Mesenchymal stem cell (in vitro differentiated cells and primary cell): ENCODE data around the gene NKAIN2.

Experiments used
- DNase-seq: peaks from one replicate; pipeline ENCODE4 v3.0.0-alpha.2; 2013
- H2AFZ ChIP-seq: one replicate; pipeline ENCODE4 v1.6.1; 2013; ENCODE audit warnings: low read depth, mild to moderate bottlenecking, control low read depth, inconsistent platforms, low read length, moderate library complexity
- H2AK5ac ChIP-seq: 2 replicates; pipeline ENCODE4 v1.6.1; 2013; ENCODE audit warnings: low read length, moderate library complexity, mild to moderate bottlenecking, inconsistent platforms; ENCODE audit not compliant: severe bottlenecking
- H2BK120ac ChIP-seq: one replicate; pipeline ENCODE4 v1.6.1; 2013; ENCODE audit warnings: low read depth, mild to moderate bottlenecking, inconsistent platforms, low read length, moderate library complexity
- H2BK12ac ChIP-seq, 2 experiments: one replicate each; pipeline ENCODE4 v1.6.1; 2013; ENCODE audit warnings: inconsistent platforms in 2 of 2, low read length in 2 of 2, mild to moderate bottlenecking in 2 of 2, moderate library complexity in 2 of 2, control low read depth in 1 of 2
- H2BK15ac ChIP-seq: one replicate; pipeline ENCODE4 v1.6.1; 2013; ENCODE audit warnings: mild to moderate bottlenecking, low read depth, inconsistent platforms; ENCODE audit not compliant: poor library complexity, severe bottlenecking
- H2BK5ac ChIP-seq: 2 replicates; pipeline ENCODE4 v1.6.1; 2013; ENCODE audit warnings: low read depth, mild to moderate bottlenecking, low read length, control low read depth, inconsistent platforms; ENCODE audit not compliant: poor library complexity, severe bottlenecking
- H3K14ac ChIP-seq, 2 experiments: one replicate each; pipeline ENCODE4 v1.6.1; 2013; ENCODE audit warnings: inconsistent platforms in 2 of 2, low read length in 2 of 2, control low read depth in 1 of 2, mild to moderate bottlenecking in 1 of 2, moderate library complexity in 1 of 2
- H3K18ac ChIP-seq, 2 experiments: one replicate each; pipeline ENCODE4 v1.6.1; 2013; ENCODE audit warnings: inconsistent platforms in 2 of 2, low read length in 2 of 2, control low read depth in 1 of 2, low read depth in 1 of 2, mild to moderate bottlenecking in 1 of 2
- H3K23ac ChIP-seq, 2 experiments: one replicate each; pipeline ENCODE4 v1.6.1; 2013; ENCODE audit warnings: inconsistent platforms in 2 of 2, low read length in 2 of 2, mild to moderate bottlenecking in 2 of 2, moderate library complexity in 2 of 2, control low read depth in 1 of 2
- H3K27ac ChIP-seq: 2 replicates; pipeline ENCODE4 v1.5.1; 2013; ENCODE audit warnings: mild to moderate bottlenecking, moderate library complexity, low read length, control low read depth, inconsistent platforms; ENCODE audit not compliant: poor library complexity, severe bottlenecking
- H3K27me3 ChIP-seq, 2 experiments: 2 replicates each; pipeline versions ENCODE4 v1.6.1 to v1.7.0; 2013; ENCODE audit warnings: low read length in 2 of 2, mild to moderate bottlenecking in 2 of 2, moderate library complexity in 2 of 2, control low read depth in 1 of 2, inconsistent platforms in 1 of 2; ENCODE audit not compliant: control insufficient read depth in 1 of 2, insufficient read depth in 1 of 2
- H3K36me3 ChIP-seq, 2 experiments: 2 replicates each; pipeline versions ENCODE4 v1.6.1 to v1.7.0; 2013; ENCODE audit warnings: low read length in 2 of 2, control low read depth in 1 of 2, inconsistent platforms in 1 of 2, low read depth in 1 of 2, mild to moderate bottlenecking in 1 of 2; ENCODE audit not compliant: insufficient read depth in 2 of 2, control insufficient read depth in 1 of 2
- H3K4ac ChIP-seq, 2 experiments: one replicate each; pipeline ENCODE4 v1.6.1; 2013; ENCODE audit warnings: inconsistent platforms in 2 of 2, low read length in 2 of 2, mild to moderate bottlenecking in 2 of 2, moderate library complexity in 2 of 2, control low read depth in 1 of 2, low read depth in 1 of 2
- H3K4me1 ChIP-seq: 2 replicates; pipeline ENCODE4 v1.6.1; 2013; ENCODE audit warnings: low read depth, low read length, control low read depth; ENCODE audit not compliant: control insufficient read depth, insufficient read depth
- H3K4me2 ChIP-seq: 2 replicates; pipeline ENCODE4 v1.6.1; 2013; ENCODE audit warnings: low read length, mild to moderate bottlenecking, inconsistent platforms; ENCODE audit not compliant: poor library complexity, severe bottlenecking
- H3K4me3 ChIP-seq, 2 experiments: 2 replicates each; pipeline versions ENCODE4 v1.5.1 to v1.7.0; 2013; ENCODE audit warnings: low read length in 2 of 2, mild to moderate bottlenecking in 2 of 2, control low read depth in 1 of 2, low read depth in 1 of 2; ENCODE audit not compliant: insufficient read depth in 1 of 2
- H3K79me1 ChIP-seq: replicated peaks from 2 replicates; pipeline ENCODE4 v1.6.1; 2013; ENCODE audit warnings: mild to moderate bottlenecking, control low read depth, low read length, inconsistent platforms; ENCODE audit not compliant: poor library complexity, severe bottlenecking
- H3K9ac ChIP-seq: 2 replicates; pipeline ENCODE4 v1.7.0; 2013; ENCODE audit warnings: mild to moderate bottlenecking, low read length, moderate library complexity
- H3K9me3 ChIP-seq: 2 replicates; pipeline ENCODE4 v1.7.0; 2013; ENCODE audit warnings: mild to moderate bottlenecking, low read length; ENCODE audit not compliant: control insufficient read depth
- H4K8ac ChIP-seq: one replicate; pipeline ENCODE4 v1.6.1; 2013; ENCODE audit warnings: inconsistent platforms, mild to moderate bottlenecking, low read length, moderate library complexity
- H4K91ac ChIP-seq: one replicate; pipeline ENCODE4 v1.6.1; 2013; ENCODE audit warnings: mild to moderate bottlenecking, low read length, inconsistent platforms
- WGBS: methylation state at CpG from one replicate; pipeline ENCODE4 v1.1.7; 2013; ENCODE audit warnings: mixed read lengths; 5-methylcytosine and 5-hydroxymethylcytosine counted together

Gene NKAIN2

DNA sequence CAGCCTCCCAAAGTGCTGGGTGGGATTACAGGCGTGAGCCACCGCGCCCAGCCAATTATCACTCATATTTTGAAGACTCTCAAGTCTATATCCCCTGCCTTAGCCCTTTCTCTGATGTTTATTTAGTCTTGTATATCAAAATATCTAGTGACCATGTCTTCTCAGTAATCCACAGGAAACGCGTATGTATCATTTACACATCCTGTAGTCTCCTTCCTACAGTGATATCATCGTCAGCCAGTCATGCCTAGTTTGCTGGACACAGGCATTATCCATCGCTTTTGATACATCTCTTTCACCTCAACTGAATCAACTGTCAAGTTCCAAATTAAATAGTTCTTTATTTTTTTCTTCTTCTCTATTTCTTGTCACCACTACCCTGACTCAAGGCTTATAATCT, 223.7 kb downstream of the NKAIN2 start:
- H3K9me3 ChIP-seq, result no peaks in the 10 kb centered on the region
- no peak overlapping the region for H2BK120ac ChIP-seq
- no peak overlapping the region for H3K4me2 ChIP-seq
- H2BK12ac ChIP-seq, result no peak overlapping the region
- H3K9ac ChIP-seq, result no peak overlapping the region
- H3K4ac ChIP-seq, result no peak overlapping the region
- H4K91ac ChIP-seq, result no peak overlapping the region
- H3K14ac ChIP-seq, result no peak overlapping the region
- no peaks in the 10 kb centered on the region for H3K79me1 ChIP-seq
- no peak overlapping the region for H4K8ac ChIP-seq
- no peak overlapping the region for H3K4me3 ChIP-seq
- H3K23ac ChIP-seq, result no peak overlapping the region
- no peaks in the 10 kb centered on the region for H3K27me3 ChIP-seq
- H2AFZ ChIP-seq, result no peak overlapping the region
- no peak overlapping the region for H2BK5ac ChIP-seq
- no peak for DNase-seq
- no peak overlapping the region for H2BK15ac ChIP-seq
- 97% methylated on average over 7 of the region's 7 CpGs for WGBS
- H3K18ac ChIP-seq, result no peak overlapping the region
- H3K36me3 ChIP-seq, result no peaks in the 10 kb centered on the region
- H3K27ac ChIP-seq, result no peak overlapping the region
- H3K4me1 ChIP-seq, result no peaks in the 10 kb centered on the region
- no peak overlapping the region for H2AK5ac ChIP-seq

DNA sequence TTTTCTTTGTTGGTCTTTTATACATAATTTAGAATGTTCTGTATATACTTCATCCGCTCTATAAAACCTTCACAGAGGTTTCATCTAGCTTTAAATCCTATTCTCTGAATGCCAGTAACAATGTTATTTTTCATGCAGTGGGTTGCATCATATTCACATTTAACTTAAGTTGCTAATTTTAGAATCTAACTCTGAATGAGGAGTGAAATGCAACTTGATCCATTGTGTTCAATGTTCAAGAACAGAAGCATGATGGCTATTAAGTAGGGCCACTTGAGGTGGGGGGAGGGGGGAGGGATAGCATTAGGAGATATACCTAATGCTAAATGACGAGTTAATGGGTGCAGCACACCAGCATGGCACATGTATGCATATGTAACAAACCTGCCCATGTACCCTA, 224.5 kb downstream of the NKAIN2 start:
- H2AK5ac ChIP-seq, result no peak overlapping the region
- no peak overlapping the region for H2BK12ac ChIP-seq
- H4K8ac ChIP-seq, result no peak overlapping the region
- H3K27ac ChIP-seq, result no peak overlapping the region
- H3K36me3 ChIP-seq, result no peaks in the 10 kb centered on the region
- H3K79me1 ChIP-seq, result no peaks in the 10 kb centered on the region
- no peaks in the 10 kb centered on the region for H3K27me3 ChIP-seq
- peak; percentile 2 for DNase-seq
- H2BK15ac ChIP-seq, result no peak overlapping the region
- H2AFZ ChIP-seq, result no peak overlapping the region
- no peak overlapping the region for H3K18ac ChIP-seq
- H3K4me2 ChIP-seq, result no peak overlapping the region
- H3K23ac ChIP-seq, result no peak overlapping the region
- H4K91ac ChIP-seq, result no peak overlapping the region
- no peak overlapping the region for H2BK5ac ChIP-seq
- no peak overlapping the region for H3K9ac ChIP-seq
- H2BK120ac ChIP-seq, result no peak overlapping the region
- H3K4ac ChIP-seq, result no peak overlapping the region
- H3K9me3 ChIP-seq, result no peaks in the 10 kb centered on the region
- no CpG with 5 or more reads among the region's 2 CpGs for WGBS
- H3K14ac ChIP-seq, result no peak overlapping the region
- H3K4me3 ChIP-seq, result no peak overlapping the region
- H3K4me1 ChIP-seq, result no peaks in the 10 kb centered on the region

- Histone ChIP-seq H3K9me3 (no peaks in the 10 kb centered on the region), H3K27me3 (no peaks in the 10 kb centered on the region), H3K4ac (no peak overlapping the region), H3K4me1 (no peaks in the 10 kb centered on the region), H2BK5ac (no peak overlapping the region), H2BK120ac (no peak overlapping the region), H4K91ac (no peak overlapping the region), H2BK12ac (no peak overlapping the region), H3K79me1 (no peaks in the 10 kb centered on the region), H3K23ac (no peak overlapping the region), H2AFZ (no peak overlapping the region), H4K8ac (no peak overlapping the region), H2AK5ac (no peak overlapping the region), H3K18ac (no peak overlapping the region), H3K14ac (no peak overlapping the region), H2BK15ac (no peak overlapping the region), H3K27ac (no peak overlapping the region), H3K9ac (no peak overlapping the region), H3K4me2 (no peak overlapping the region), H3K4me3 (no peak overlapping the region), H3K36me3 (no peaks in the 10 kb centered on the region)
- no peak for DNase-seq
- 96% methylated on average over 4 of the region's 5 CpGs for WGBS
Measured at GRCh38 chr6:124029567-124029966, 225.9 kb downstream of the NKAIN2 start.

GRCh38 chr6:124033501-124033900, 229.8 kb downstream of the NKAIN2 start:
- WGBS, result 100% methylated on average over 3 of the region's 3 CpGs

More at GRCh38 chr6:124033501-124033900, 229.8 kb downstream of the NKAIN2 start:
- H3K18ac ChIP-seq, result no peak overlapping the region
- no peak overlapping the region for H2BK12ac ChIP-seq
- no peak overlapping the region for H2AK5ac ChIP-seq
- no peaks in the 10 kb centered on the region for H3K27me3 ChIP-seq
- no peak overlapping the region for H2BK5ac ChIP-seq
- no peak overlapping the region for H4K8ac ChIP-seq
- H3K4ac ChIP-seq, result no peak overlapping the region
- H3K4me3 ChIP-seq, result no peak overlapping the region
- H3K4me1 ChIP-seq, result no peaks in the 10 kb centered on the region
- H3K14ac ChIP-seq, result no peak overlapping the region
- DNase-seq, result no peak
- no peak overlapping the region for H3K4me2 ChIP-seq
- no peak overlapping the region for H2BK15ac ChIP-seq
- no peaks in the 10 kb centered on the region for H3K9me3 ChIP-seq
- no peak overlapping the region for H3K9ac ChIP-seq
- no peak overlapping the region for H3K23ac ChIP-seq
- no peak overlapping the region for H2BK120ac ChIP-seq
- H3K27ac ChIP-seq, result no peak overlapping the region
- H4K91ac ChIP-seq, result no peak overlapping the region
- no peaks in the 10 kb centered on the region for H3K79me1 ChIP-seq
- H3K36me3 ChIP-seq, result no peaks in the 10 kb centered on the region
- H2AFZ ChIP-seq, result no peak overlapping the region
